Body of pancreas (tissue), 4 donors: ENCODE data around the gene CTAG1A.

ENCODE experiments used
- POLR2A ChIP-seq, 3 donors: fragments of 450-650 bp; IDR thresholded peaks; one replicate each; pipeline ENCODE4 v1.6.1; 2016; ENCODE audit warnings: antibody characterized with exemption in 3 of 3, mild to moderate bottlenecking in 2 of 3
- TF ChIP-seq, protein P1 (sequence below), 7 experiments: fragments of 450-650 bp in 4 of 7; fragments of 200-600 bp in 3 of 7; sonication (generic) in 3 of 7; IDR thresholded peaks; one replicate each; pipeline ENCODE4 v1.5.1; 2016 to 2019; ENCODE audit warnings: antibody characterized with exemption in 7 of 7

DNA sequence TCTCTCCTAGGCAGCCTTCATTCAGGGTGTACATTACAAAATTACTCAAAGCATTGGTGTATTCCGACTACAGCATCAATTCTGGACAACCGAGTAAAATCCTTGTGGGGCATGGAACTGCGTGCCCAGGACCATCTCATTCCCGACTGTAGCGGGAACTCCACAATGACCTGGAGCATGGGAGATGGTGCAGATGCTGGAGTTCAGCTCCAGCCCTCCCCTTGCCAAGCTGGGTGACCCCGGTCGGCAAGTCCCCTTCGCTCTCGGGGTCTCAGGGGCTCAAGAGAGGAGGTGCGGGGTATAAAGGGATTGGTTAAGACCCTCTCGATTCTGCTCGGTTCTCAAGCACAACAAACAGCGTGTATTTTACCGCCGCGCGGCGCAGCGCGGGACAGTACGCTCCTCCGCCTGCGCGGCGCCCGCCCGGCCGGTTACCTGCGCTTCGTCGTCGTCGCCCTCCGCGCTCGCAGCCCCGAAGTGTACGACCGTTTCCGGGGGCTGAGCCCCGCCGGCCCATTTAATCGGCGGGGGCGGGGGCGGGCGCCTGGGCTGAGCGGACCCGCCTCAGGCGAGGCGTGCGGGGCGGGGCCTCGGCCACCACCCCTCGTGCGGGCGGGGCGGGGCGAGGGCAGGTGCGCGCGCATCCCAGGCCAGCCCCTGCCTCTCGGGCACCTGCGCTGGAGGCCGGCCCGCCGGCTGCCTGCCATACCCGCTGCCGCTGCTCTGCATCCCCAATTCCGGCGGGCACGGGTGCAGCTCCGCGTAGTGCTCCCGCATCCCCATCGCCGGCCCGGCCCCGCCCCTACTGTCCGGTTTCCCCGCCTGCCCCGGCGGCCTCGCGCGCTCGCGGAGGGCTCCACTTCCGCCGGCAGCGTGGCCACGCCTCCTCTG is 38.3 kb upstream of the CTAG1A start, which contains the start of gene G6PD:
- TF ChIP-seq POLR2A (IDR thresholded peaks at IDR 0.05) = peak in 1 of 3 donors; percentile 8
- TF ChIP-seq, protein P1, sequence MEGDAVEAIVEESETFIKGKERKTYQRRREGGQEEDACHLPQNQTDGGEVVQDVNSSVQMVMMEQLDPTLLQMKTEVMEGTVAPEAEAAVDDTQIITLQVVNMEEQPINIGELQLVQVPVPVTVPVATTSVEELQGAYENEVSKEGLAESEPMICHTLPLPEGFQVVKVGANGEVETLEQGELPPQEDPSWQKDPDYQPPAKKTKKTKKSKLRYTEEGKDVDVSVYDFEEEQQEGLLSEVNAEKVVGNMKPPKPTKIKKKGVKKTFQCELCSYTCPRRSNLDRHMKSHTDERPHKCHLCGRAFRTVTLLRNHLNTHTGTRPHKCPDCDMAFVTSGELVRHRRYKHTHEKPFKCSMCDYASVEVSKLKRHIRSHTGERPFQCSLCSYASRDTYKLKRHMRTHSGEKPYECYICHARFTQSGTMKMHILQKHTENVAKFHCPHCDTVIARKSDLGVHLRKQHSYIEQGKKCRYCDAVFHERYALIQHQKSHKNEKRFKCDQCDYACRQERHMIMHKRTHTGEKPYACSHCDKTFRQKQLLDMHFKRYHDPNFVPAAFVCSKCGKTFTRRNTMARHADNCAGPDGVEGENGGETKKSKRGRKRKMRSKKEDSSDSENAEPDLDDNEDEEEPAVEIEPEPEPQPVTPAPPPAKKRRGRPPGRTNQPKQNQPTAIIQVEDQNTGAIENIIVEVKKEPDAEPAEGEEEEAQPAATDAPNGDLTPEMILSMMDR (IDR thresholded peaks at IDR 0.05) = peak in 3 of 7 experiments; percentile 8 to 24 (median 17)
